Brain microvascular endothelial cell (primary cell): ENCODE data around the gene ERGIC3.

Experiments used
- DNase-seq: peaks from one replicate; pipeline ENCODE4 v3.0.0-alpha.2; 2020
- H3K27ac ChIP-seq: fragments of 250-450 bp; sonication (Bioruptor Pico); 2 replicates; pipeline ENCODE4 v1.5.1; 2020; ENCODE audit warnings: mild to moderate bottlenecking, moderate library complexity
- H3K27me3 ChIP-seq: fragments of 250-450 bp; sonication (Bioruptor Pico); replicated peaks from 2 replicates; pipeline ENCODE4 v1.5.1; 2020; ENCODE audit warnings: mild to moderate bottlenecking
- H3K36me3 ChIP-seq: fragments of 250-450 bp; sonication (Bioruptor Pico); replicated peaks from 2 replicates; pipeline ENCODE4 v1.5.1; 2020; ENCODE audit warnings: mild to moderate bottlenecking
- H3K4me3 ChIP-seq: 2 replicates; pipeline ENCODE4 v1.5.1; 2011; ENCODE audit warnings: low read depth, mild to moderate bottlenecking, control low read depth, low read length, moderate library complexity
- in situ Hi-C: cut with HindIII; loops from 2 replicates; pipeline ENCODE4 v1.10.0; 2017; ENCODE audit warnings: low sequenced_read_pairs, low pct_ligation_motif_present
- TF ChIP-seq, protein P1 (sequence below): IDR thresholded peaks from 2 replicates; pipeline ENCODE4 v1.5.1; 2011; ENCODE audit warnings: low read depth, mild to moderate bottlenecking, moderate library complexity, low read length, control low read depth, inconsistent platforms; ENCODE audit errors: missing control alignments

ERGIC3 gene

GRCh38 chr20:35600176-35600992, 58.5 kb downstream of the ERGIC3 start:
- DNase-seq = no peak
- Histone ChIP-seq H3K27ac (no peak overlapping the region), H3K27me3 (peaks cover 6% of the 10 kb centered on the region), H3K4me3 (peak overlapping the region; percentile 47), H3K36me3 (no peaks in the 10 kb centered on the region)
- in situ Hi-C loops = no loop called here
- TF ChIP-seq, protein P1, sequence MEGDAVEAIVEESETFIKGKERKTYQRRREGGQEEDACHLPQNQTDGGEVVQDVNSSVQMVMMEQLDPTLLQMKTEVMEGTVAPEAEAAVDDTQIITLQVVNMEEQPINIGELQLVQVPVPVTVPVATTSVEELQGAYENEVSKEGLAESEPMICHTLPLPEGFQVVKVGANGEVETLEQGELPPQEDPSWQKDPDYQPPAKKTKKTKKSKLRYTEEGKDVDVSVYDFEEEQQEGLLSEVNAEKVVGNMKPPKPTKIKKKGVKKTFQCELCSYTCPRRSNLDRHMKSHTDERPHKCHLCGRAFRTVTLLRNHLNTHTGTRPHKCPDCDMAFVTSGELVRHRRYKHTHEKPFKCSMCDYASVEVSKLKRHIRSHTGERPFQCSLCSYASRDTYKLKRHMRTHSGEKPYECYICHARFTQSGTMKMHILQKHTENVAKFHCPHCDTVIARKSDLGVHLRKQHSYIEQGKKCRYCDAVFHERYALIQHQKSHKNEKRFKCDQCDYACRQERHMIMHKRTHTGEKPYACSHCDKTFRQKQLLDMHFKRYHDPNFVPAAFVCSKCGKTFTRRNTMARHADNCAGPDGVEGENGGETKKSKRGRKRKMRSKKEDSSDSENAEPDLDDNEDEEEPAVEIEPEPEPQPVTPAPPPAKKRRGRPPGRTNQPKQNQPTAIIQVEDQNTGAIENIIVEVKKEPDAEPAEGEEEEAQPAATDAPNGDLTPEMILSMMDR = no peak

DNA sequence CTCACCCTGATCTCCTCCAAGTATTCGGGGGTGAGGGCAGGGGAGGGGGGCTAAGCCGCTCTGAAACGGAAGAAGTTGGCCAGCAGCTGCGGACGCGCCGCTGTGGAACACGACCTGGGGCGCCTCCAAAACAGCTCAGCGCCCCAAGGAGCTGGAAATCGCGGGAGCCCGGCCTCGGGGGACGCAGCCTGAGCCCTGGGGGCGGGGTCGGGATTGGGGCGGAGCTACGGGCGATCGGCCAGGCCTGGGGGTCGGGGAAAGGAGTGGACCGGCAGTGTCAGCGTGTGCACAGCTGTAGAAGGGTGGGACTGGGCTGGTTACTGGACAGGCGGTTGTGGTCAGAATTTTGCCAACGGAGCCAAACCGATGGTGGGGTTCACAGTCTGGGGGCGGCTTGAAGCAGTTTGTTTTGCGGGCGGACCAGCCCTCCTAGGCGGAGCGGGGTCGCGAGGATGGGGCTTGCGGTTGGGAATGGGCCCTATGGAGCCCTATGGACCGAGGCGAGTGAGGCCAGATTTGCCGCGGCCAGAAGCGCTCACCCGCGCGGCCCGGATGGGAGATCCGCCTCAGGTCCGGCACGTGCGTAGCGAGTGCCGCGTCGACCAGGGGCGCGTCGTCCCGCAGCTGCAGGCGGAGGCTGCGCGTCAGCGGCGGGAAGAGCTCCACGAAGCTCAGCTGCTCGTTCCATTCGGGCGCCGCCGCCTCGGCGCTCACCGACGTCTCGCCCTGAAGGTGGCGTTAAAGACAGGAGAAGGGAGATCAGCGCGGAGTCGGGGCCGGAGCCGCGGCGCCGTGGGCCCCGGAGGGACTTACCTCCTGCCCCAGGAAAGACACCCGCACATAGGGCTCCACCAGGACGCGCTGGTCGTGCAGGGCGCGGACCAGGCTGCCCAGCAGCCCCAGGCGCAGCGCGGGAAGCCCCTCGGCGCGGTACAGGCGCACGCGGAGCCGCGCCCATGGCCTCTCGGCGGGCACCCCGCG, 59.4 kb downstream of the ERGIC3 start:
- Histone ChIP-seq H3K27ac (no peak overlapping the region), H3K4me3 (peak overlapping the region; percentile 47), H3K36me3 (no peaks in the 10 kb centered on the region), H3K27me3 (peaks cover 6% of the 10 kb centered on the region)
- DNase-seq = peak; percentile 51
- in situ Hi-C loops = no loop called here
- TF ChIP-seq, protein P1 = peak; percentile 58

GRCh38 chr20:35601990-35602389, 60.1 kb downstream of the ERGIC3 start:
- Histone ChIP-seq H3K27ac (no peak overlapping the region), H3K27me3 (peaks cover 6% of the 10 kb centered on the region), H3K4me3 (peak overlapping the region; percentile 47), H3K36me3 (no peaks in the 10 kb centered on the region)
- TF ChIP-seq, protein P1 = no peak
- DNase-seq = no peak
- in situ Hi-C loops = no loop called here

- H3K4me3 ChIP-seq = no peak overlapping the region
- in situ Hi-C loops = no loop called here
- no peak overlapping the region for H3K27ac ChIP-seq
- no peaks in the 10 kb centered on the region for H3K36me3 ChIP-seq
- TF ChIP-seq, protein P1 = no peak
- peaks cover 6% of the 10 kb centered on the region for H3K27me3 ChIP-seq
- DNase-seq = no peak
These were observed 61.1 kb downstream of the ERGIC3 start for GRCh38 chr20:35602851-35603495.

DNA sequence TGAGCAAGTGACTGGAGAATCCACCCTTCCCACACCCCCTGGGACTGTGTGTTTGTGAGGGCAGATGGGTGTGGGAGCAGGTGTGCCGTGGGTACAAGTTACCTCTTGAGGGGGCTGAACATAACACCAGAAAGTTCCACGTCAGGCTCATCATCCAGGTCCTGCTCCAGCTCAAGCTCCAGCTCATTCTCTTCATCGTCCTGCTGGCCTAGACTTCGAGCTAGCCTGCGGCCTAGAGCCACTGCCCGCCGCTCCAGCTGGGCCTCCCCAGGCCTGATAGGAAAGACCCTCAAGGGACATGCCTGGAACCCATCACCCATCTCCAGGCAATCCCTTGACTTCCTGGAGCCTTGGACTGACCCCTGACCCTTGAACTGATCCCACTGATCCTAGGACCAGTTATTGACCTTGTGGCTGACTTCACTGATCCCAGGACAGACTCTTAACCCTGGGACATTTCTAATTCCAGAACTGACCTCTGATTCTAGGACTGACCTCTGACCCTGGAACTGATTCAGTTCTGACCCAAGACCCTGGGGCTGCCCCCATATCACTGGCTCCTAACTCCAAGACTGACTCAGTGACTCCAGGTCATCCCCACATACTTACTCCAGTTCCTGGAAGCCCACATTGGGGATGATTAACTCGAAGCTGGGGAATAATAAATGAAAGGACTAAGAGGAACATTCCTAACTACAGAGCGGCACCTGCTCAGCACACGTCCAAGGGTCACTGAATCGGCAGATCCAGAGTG, 62.0 kb downstream of the ERGIC3 start:
- in situ Hi-C loops = no loop called here
- H3K4me3 ChIP-seq = no peak overlapping the region

More for the DNA sequence above, 62.0 kb downstream of the ERGIC3 start:
- H3K27ac ChIP-seq = no peak overlapping the region
- DNase-seq = no peak
- no peaks in the 10 kb centered on the region for H3K36me3 ChIP-seq
- TF ChIP-seq, protein P1 = no peak
- H3K27me3 ChIP-seq = peaks cover 6% of the 10 kb centered on the region
